ENCODE results near the gene MYEF2. TPM values are rescaled to one million over a fixed set of nuclear protein-coding genes. Genes with fewer than 3 reads are reported as not detected.

The MYEF2 gene
- total and polyA plus RNA-seq, 2 of the 8 experiments (the other 6 are each of a cell fraction or from before 2014, with no cell fraction given) = 18.9 to 79.2 TPM

DNA sequence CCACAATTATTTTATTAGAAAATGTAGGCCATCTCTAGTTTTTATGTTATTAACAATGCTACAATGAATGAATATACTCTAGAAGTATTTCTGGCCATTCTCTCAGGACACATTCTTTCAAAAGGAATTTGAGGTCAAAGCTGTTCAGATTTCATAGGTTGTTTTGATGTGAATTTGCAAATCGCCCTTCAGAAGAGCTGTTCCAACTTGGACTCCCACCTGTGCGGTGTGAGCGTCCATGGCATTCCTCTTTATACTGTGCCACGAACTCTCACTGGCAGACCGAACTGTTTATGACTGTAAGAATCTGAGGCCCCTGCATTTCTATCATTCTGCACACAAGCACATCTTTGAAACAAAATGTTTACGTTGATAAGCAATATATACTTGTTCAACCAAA lies 75.9 kb downstream of the MYEF2 start:
- Histone ChIP-seq H4K5ac (ENCODE audit: insufficient read length, low read depth, low read length) (no peak overlapping the region), H3K14ac (ENCODE audit: insufficient read length) (no peak overlapping the region), H4K20me1 (replicated peaks in 1 of 2; ENCODE audit: control insufficient read depth in 1 of 2, insufficient read depth in 2 of 2, low read length in 2 of 2) (no peaks in the 10 kb centered on the region), H3K23me2 (ENCODE audit: low read depth, low read length) (no peaks in the 10 kb centered on the region), H4K8ac (ENCODE audit: extremely low read depth, insufficient read depth, low read length) (no peak overlapping the region), H2AFZ (ENCODE audit: low read length) (no peak overlapping the region), H3K9me3 (ENCODE audit: insufficient read depth in 2 of 2, low read depth in 1 of 2, low read length in 1 of 2) (no peaks in the 10 kb centered on the region), H2BK15ac (ENCODE audit: low read length) (no peak overlapping the region), H3K4me1 (replicated peaks in 1 of 4; ENCODE audit: control insufficient read depth in 3 of 4, insufficient read depth in 4 of 4, low read length in 3 of 4) (no peaks in the 10 kb centered on the region), H2BK120ac (replicated peaks; ENCODE audit: low read depth, low read length) (no peak overlapping the region), H3K79me2 (ENCODE audit: control insufficient read depth in 1 of 2, insufficient read depth in 2 of 2, low read length in 2 of 2) (no peaks in the 10 kb centered on the region), H2BK20ac (ENCODE audit: low read length) (no peak overlapping the region), H3K36me3 (ENCODE audit: control insufficient read depth in 2 of 4, insufficient read depth in 4 of 4, low read length in 3 of 4) (no peaks in the 10 kb centered on the region), H3K27me3 (replicated peaks in 1 of 4; ENCODE audit: control insufficient read depth in 3 of 4, extremely low read depth in 1 of 4, insufficient read depth in 3 of 4, low read length in 3 of 4) (no peaks in the 10 kb centered on the region), H4K91ac (replicated peaks; ENCODE audit: insufficient read length, low read length) (no peak overlapping the region), H3K79me1 (ENCODE audit: low read depth, low read length) (no peaks in the 10 kb centered on the region), H2AK5ac (ENCODE audit: low read depth, low read length) (no peak overlapping the region), H3K4ac (replicated peaks; ENCODE audit: insufficient read length, low read depth, low read length) (no peak overlapping the region), H2BK5ac (ENCODE audit: low read depth, low read length) (no peak overlapping the region), H2BK12ac (ENCODE audit: low read depth, low read length) (no peak overlapping the region), H3K4me3 (ENCODE audit: extremely low read depth in 1 of 4, insufficient read depth in 2 of 4, low read depth in 3 of 4, low read length in 4 of 4) (no peak overlapping the region), H3K27ac (ENCODE audit: low read depth, low read length) (no peak overlapping the region), H3K23ac (ENCODE audit: insufficient read length) (no peak overlapping the region), H3K4me2 (ENCODE audit: insufficient read depth in 1 of 2, low read depth in 2 of 2, low read length in 2 of 2) (no peak overlapping the region), H3K56ac (replicated peaks; ENCODE audit: insufficient read length, low read depth, low read length) (no peak overlapping the region), H3K18ac (ENCODE audit: extremely low read depth, low read length) (no peak overlapping the region), H3K9ac (replicated peaks in 1 of 4; ENCODE audit: extremely low read depth in 1 of 4, low read depth in 3 of 4, low read length in 3 of 4) (no peak overlapping the region)
- DNase-seq (ENCODE audit: low read depth in 1 of 2, low spot score in 2 of 2) (no peak), FAIRE-seq (no peak)
- CTCF ChIA-PET (ENCODE audit: partially characterized antibody) = no interaction called here
- 91% methylated on average over 6 of the region's 6 CpGs; no CpG with 5 or more reads in 1 of the 2 experiments for WGBS, 2 experiments (ENCODE audit: extremely low coverage in 1 of 2, insufficient coverage in 1 of 2, insufficient read length in 1 of 2, insufficient replicate concordance in 2 of 2, low coverage in 1 of 2, low lambda C conversion rate in 2 of 2, missing lambda C conversion rate in 1 of 2)
- POLR2A ChIA-PET (ENCODE audit: partially characterized antibody) = no interaction called here
- TF ChIP-seq POLR2A (IDR thresholded peaks at IDR 0.05; ENCODE audit: control extremely low read depth in 1 of 2, low read depth in 2 of 2, low read length in 2 of 2) (no peak), KDM1A (IDR thresholded peaks at IDR 0.05; ENCODE audit: borderline replicate concordance, low read length) (no peak), EGR1 (IDR thresholded peaks at IDR 0.05; ENCODE audit: borderline replicate concordance, low read depth, low read length) (no peak), CBX8 (IDR thresholded peaks at IDR 0.05; ENCODE audit: borderline replicate concordance, low read depth, low read length) (no peak), FOSL1 (IDR thresholded peaks at IDR 0.05; ENCODE audit: insufficient read depth, low read depth, low read length) (no peak), ASH2L (IDR thresholded peaks at IDR 0.05; ENCODE audit: low read length) (no peak), BRCA1 (IDR thresholded peaks at IDR 0.05; ENCODE audit: low read depth, low read length) (no peak), CTBP2 (IDR thresholded peaks at IDR 0.05; ENCODE audit: borderline replicate concordance, insufficient read depth, insufficient read length, low read length) (no peak)
